DOHH2 (cell line): Measurements from ENCODE around the gene FLVCR1.

ENCODE experiments used
- H3F3A ChIP-seq: fragments of 200-600 bp; sonication (generic), shearing (Covaris generic); 2 replicates; pipeline ENCODE4 v1.6.0; 2016; ENCODE audit warnings: antibody characterized with exemption, mild to moderate bottlenecking; ENCODE audit not compliant: control insufficient read depth, insufficient read depth
- H3K27ac ChIP-seq: fragments of 200-600 bp; sonication (generic); 2 replicates; pipeline ENCODE4 v1.5.1; 2014; ENCODE audit warnings: low read depth, mild to moderate bottlenecking, low read length, moderate library complexity
- H3K27me3 ChIP-seq: fragments of 200-600 bp; sonication (generic); 2 replicates; pipeline ENCODE4 v1.6.1; 2014; ENCODE audit warnings: mild to moderate bottlenecking, low read length, mixed read lengths; ENCODE audit not compliant: control insufficient read depth
- H3K36me3 ChIP-seq: fragments of 200-600 bp; sonication (generic); 2 replicates; pipeline ENCODE4 v1.6.1; 2014; ENCODE audit warnings: mild to moderate bottlenecking, low read length, moderate library complexity, mixed read lengths; ENCODE audit not compliant: control insufficient read depth
- H3K4me1 ChIP-seq: fragments of 200-600 bp; sonication (generic); 2 replicates; pipeline ENCODE4 v1.6.1; 2014; ENCODE audit warnings: mild to moderate bottlenecking, low read length, mixed read lengths; ENCODE audit not compliant: control insufficient read depth
- H3K4me2 ChIP-seq: fragments of 200-600 bp; sonication (generic); 2 replicates; pipeline ENCODE4 v1.6.0; 2014; ENCODE audit warnings: mild to moderate bottlenecking, low read length, moderate library complexity
- H3K4me3 ChIP-seq: fragments of 200-600 bp; sonication (generic); 2 replicates; pipeline ENCODE4 v1.5.1; 2014; ENCODE audit warnings: mild to moderate bottlenecking, low read length, mixed read lengths
- H3K79me2 ChIP-seq: fragments of 200-600 bp; sonication (generic); 2 replicates; pipeline ENCODE4 v1.6.1; 2014; ENCODE audit warnings: mild to moderate bottlenecking, low read length, mixed read lengths; ENCODE audit not compliant: control insufficient read depth
- H3K9me2 ChIP-seq: fragments of 200-600 bp; sonication (generic); replicated peaks from 2 replicates; pipeline ENCODE4 v1.6.1; 2014; ENCODE audit warnings: mild to moderate bottlenecking, low read length, mixed read lengths; ENCODE audit not compliant: control insufficient read depth
- H3K9me3 ChIP-seq: fragments of 200-600 bp; sonication (generic); 2 replicates; pipeline ENCODE4 v1.6.1; 2014; ENCODE audit warnings: antibody characterized with exemption, low read length, mixed read lengths; ENCODE audit not compliant: control insufficient read depth, insufficient read depth
- H4K20me1 ChIP-seq: fragments of 200-600 bp; sonication (generic); 2 replicates; pipeline ENCODE4 v1.6.0; 2014; ENCODE audit warnings: low read depth, mild to moderate bottlenecking, antibody characterized with exemption, low read length, moderate library complexity; ENCODE audit not compliant: control insufficient read depth, insufficient read depth
- TF ChIP-seq, protein P1 (sequence below): fragments of 200-600 bp; sonication (generic); IDR thresholded peaks from one replicate; pipeline ENCODE4 v1.5.1; 2014; ENCODE audit warnings: antibody characterized with exemption, mild to moderate bottlenecking, low read depth, low read length; ENCODE audit not compliant: poor library complexity, severe bottlenecking

The FLVCR1 gene

DNA sequence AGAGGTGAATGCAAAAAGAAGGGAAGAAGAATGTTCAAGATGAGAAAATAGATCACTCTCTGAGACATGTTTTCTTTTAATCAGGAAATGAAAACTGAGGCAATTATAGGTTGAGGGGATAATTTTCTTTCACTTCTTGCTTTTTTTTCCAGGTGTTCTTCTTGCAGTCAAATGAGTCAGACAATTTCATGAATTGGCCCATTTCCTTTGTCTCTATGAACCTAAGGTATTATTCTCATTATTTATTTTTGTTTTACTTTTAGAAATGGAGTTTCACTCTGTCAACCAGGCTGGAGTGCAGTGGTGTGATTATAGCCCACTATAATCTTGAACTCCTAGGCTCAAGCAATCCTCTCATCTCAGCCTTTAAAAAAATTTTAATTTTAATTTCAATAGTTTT lies 88.8 kb downstream of the FLVCR1 start:
- no peaks in the 10 kb centered on the region for H4K20me1 ChIP-seq
- H3K4me1 ChIP-seq: peaks cover 82% of the 10 kb centered on the region
- peak overlapping the region; percentile 66 for H3K4me3 ChIP-seq
- TF ChIP-seq, protein P1, sequence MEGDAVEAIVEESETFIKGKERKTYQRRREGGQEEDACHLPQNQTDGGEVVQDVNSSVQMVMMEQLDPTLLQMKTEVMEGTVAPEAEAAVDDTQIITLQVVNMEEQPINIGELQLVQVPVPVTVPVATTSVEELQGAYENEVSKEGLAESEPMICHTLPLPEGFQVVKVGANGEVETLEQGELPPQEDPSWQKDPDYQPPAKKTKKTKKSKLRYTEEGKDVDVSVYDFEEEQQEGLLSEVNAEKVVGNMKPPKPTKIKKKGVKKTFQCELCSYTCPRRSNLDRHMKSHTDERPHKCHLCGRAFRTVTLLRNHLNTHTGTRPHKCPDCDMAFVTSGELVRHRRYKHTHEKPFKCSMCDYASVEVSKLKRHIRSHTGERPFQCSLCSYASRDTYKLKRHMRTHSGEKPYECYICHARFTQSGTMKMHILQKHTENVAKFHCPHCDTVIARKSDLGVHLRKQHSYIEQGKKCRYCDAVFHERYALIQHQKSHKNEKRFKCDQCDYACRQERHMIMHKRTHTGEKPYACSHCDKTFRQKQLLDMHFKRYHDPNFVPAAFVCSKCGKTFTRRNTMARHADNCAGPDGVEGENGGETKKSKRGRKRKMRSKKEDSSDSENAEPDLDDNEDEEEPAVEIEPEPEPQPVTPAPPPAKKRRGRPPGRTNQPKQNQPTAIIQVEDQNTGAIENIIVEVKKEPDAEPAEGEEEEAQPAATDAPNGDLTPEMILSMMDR: no peak
- H3K27ac ChIP-seq: peak overlapping the region; percentile 88
- peaks cover 34% of the 10 kb centered on the region for H3F3A ChIP-seq
- peak overlapping the region; percentile 86 for H3K4me2 ChIP-seq
- no peaks in the 10 kb centered on the region for H3K9me3 ChIP-seq
- H3K79me2 ChIP-seq: no peaks in the 10 kb centered on the region
- H3K36me3 ChIP-seq: no peaks in the 10 kb centered on the region
- no peaks in the 10 kb centered on the region for H3K9me2 ChIP-seq
- H3K27me3 ChIP-seq: peaks cover 7% of the 10 kb centered on the region
